ENCODE data around the gene NANOS3.

DNA sequence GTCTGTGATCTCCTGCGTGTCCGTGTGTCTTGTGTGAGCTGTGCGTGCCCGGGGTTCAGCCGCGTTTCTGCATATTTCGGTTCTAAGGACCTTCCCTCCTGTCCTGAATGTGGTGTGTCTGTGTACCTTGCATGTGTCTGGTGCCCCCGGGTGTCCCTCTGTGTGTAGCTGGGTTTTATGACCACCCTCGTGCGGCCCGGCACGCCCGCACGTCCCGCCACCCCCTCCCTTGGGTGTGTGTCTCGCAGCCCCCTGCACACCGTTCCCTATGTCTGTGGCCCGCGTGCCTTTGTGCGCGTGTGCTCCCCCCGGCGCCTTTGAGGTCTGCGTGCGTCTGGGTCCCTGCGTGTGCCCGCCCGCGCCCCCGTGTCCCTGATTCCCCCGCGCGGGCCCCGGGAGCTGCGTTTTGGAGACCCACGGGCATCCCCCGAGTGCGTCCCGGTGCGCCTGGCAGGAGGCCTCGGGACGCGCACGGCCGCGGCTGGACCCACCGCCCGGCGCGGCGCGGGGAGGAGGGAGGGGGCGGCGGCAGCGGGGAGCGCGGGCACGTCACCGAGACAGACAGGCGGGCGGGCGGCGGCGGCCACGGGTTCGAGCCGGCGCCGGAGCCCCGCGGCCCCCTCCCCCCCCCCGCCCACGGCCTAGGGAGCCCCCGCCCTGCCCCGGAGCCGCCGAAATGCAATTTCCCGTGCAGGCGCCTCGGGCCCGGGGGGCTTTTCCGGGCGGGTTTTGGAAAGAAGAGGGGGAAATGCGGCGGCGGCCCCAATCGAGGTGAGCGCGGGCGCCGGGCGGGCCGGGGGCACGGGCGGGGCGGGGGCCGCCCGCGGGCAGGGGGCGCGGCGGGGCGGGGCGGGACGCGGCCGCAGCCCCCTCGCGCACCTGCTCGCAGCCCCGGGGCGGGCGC, 12.0 kb upstream of the NANOS3 start:
- TF ChIP-seq GATA2 (IDR thresholded peaks at IDR 0.05; ENCODE audit: low read depth, low read length), result no peak
- no peak for TF ChIP-seq GATA3 (IDR thresholded peaks at IDR 0.05; ENCODE audit: low read depth, low read length)
